Duodenal mucosa (tissue), 2 donors: ENCODE data around the gene SF3A1.

Experiments used
- H3K27ac ChIP-seq: one replicate; pipeline ENCODE4 v1.7.0; 2013; ENCODE audit warnings: low read depth, low read length
- H3K27me3 ChIP-seq, 2 donors: one replicate each; pipeline ENCODE4 v1.7.0; 2013; ENCODE audit warnings: low read length in 2 of 2, control low read depth in 1 of 2; ENCODE audit not compliant: insufficient read depth in 2 of 2, control insufficient read depth in 1 of 2
- H3K36me3 ChIP-seq, 2 donors: one replicate each; pipeline ENCODE4 v1.7.0; 2013; ENCODE audit warnings: low read length in 2 of 2, control low read depth in 1 of 2; ENCODE audit not compliant: insufficient read depth in 2 of 2, control insufficient read depth in 1 of 2
- H3K4me1 ChIP-seq, 2 donors: one replicate each; pipeline ENCODE4 v1.7.0; 2013; ENCODE audit warnings: low read length in 2 of 2, control low read depth in 1 of 2; ENCODE audit not compliant: insufficient read depth in 2 of 2, control insufficient read depth in 1 of 2
- H3K4me3 ChIP-seq, 2 donors: one replicate each; pipeline ENCODE4 v1.7.0; 2013; ENCODE audit warnings: low read length in 2 of 2, low read depth in 1 of 2
- H3K9ac ChIP-seq, 2 donors: one replicate each; pipeline ENCODE4 v1.7.0; 2013; ENCODE audit warnings: low read length in 2 of 2, low read depth in 1 of 2
- H3K9me3 ChIP-seq, 2 donors: one replicate each; pipeline ENCODE4 v1.7.0; 2013; ENCODE audit warnings: low read length in 2 of 2, control low read depth in 1 of 2; ENCODE audit not compliant: control insufficient read depth in 1 of 2

The SF3A1 gene

DNA sequence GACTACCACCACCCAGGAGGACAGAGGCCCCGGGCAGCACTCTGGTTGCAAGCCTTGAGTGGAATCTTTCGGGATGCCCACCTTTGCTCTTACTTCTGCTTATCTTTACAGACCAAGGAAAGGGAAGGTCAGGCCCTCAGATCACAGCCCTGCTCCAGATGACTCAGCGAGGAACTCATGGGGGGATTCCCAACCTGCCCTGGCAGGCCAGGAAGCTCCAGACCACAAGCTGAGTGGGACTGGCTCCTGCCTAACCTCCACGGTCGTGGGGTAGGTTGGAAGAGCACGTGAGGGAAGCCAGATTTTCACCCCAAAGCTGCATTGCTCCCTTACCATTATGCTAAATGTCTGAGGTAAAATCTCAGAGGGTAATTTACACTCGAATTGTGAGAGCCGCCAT, 41.8 kb downstream of the SF3A1 start:
- Histone ChIP-seq H3K27ac (no peak overlapping the region), H3K4me1 (peaks cover 44 to 63% of the 10 kb centered on the region in 2 donors), H3K9ac (no peak overlapping the region), H3K4me3 (no peak overlapping the region), H3K27me3 (no peaks in the 10 kb centered on the region), H3K9me3 (no peaks in the 10 kb centered on the region), H3K36me3 (peaks cover 6 to 20% of the 10 kb centered on the region in 2 donors)

DNA sequence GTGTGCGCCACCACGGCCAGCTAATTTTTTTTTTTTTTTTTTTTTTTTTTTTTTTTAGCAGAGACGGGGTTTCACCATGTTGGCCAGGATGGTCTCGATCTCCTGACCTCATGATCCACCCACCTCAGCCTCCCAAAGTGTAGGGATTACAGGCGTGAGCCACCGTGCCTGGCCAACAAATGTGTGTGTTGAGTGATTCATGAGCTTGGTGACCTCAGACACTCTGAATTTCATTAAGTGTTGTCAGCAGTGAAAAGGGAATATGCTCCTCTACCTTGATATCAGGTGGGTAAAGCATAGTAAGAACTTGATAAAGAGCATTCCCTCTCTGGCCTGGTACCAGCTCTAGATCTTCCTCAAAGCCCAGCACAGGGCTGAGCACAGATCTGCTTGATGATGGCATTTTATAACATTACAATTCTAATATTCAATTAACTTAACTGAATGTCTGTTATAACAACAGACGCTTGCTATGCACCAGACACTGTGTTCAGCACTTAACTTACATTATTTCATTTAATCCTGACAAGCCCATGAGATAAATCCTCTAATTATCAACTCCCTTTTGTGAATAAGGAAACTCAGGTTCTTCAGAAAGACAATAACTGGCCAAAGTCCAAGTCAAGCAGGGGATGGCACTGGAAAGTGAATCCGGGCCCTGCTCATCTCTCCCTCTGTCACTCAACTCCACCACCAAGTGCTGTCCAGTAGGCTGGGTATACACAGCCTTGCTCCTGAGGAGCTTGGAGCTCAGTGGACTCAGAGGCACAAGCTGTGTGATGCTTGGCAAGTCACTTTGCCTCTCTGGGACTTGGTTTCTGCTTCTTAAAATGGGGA, 42.9 kb downstream of the SF3A1 start:
- H3K4me1 ChIP-seq = peaks cover 51 to 63% of the 10 kb centered on the region in 2 donors
- H3K4me3 ChIP-seq = no peak overlapping the region
- no peak overlapping the region for H3K27ac ChIP-seq
- no peaks in the 10 kb centered on the region for H3K27me3 ChIP-seq
- H3K9ac ChIP-seq = no peak overlapping the region
- H3K9me3 ChIP-seq = no peaks in the 10 kb centered on the region
- peaks cover 0 to 8% of the 10 kb centered on the region in 2 donors for H3K36me3 ChIP-seq

DNA sequence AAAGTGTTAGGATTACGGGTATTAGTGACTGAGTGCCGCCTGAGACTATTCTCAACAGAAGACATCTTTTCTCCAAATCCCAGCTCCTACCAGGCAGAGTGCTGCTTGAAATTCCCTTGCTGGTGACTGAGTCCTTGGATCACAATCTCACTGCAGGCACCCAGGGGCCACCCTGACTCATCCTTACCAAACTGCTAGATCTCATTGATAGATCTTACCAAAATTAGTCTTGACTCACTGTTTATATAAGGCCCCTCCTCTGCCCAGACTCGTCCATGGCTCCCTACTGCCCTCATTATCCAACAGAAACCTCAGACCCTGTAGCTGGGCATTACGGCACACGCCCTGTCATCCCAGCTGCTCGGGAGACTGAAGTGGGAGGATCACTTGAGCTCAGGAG, 44.6 kb downstream of the SF3A1 start:
- H3K36me3 ChIP-seq = no peaks in the 10 kb centered on the region
- no peaks in the 10 kb centered on the region for H3K9me3 ChIP-seq
- no peak overlapping the region for H3K4me3 ChIP-seq
- H3K27ac ChIP-seq = peak overlapping the region; percentile 1
- H3K27me3 ChIP-seq = no peaks in the 10 kb centered on the region
- H3K9ac ChIP-seq = no peak overlapping the region
- peaks cover 57 to 77% of the 10 kb centered on the region in 2 donors for H3K4me1 ChIP-seq

DNA sequence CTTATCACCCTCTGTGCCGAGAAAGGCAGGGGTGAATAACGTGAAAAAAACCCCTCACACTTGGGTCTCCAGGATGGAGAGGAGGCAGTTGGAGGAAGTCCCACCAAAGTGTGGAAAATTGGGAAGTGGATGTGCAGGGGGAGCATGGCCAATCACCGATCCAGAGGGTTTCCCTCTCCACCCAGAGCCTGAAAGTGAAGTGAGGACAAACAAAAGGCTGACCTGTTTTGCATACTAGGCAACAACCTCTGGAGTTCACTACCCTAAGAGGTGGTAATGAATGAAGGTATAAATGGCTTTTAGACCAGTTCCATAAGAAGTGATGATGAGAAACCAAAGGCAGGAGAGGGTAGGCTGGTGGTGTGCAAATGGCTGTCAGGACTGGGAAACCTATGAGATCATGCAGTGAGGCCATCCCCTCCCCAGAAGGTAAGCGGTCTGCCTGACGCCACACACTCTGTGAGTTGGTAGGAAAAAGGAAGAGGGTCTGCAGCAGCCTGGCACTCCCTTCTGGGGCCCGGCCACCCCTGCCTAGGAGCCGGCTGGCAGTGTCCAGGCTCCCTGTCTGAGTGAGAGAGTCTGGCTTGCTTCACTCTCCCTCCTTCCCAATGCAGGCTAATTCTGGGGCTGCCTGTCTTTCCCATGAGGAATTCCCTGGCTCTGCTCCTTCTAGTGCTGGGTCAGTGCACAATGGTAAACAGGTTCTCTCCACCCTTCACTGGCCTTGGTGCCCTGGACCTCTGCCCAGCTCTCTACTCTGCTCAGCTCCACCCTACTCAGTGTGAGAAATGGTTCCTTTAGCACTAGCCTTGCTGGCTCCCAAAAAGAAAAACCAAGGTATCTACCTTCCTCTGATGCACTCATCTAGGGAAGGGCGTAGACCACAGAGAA, 45.6 kb downstream of the SF3A1 start:
- no peak overlapping the region for H3K4me3 ChIP-seq
- H3K9me3 ChIP-seq = no peaks in the 10 kb centered on the region
- peak overlapping the region in 1 of 2 donors; percentile 0 for H3K9ac ChIP-seq
- no peaks in the 10 kb centered on the region for H3K36me3 ChIP-seq
- H3K27ac ChIP-seq = peak overlapping the region; percentile 10
- no peaks in the 10 kb centered on the region for H3K27me3 ChIP-seq
- peaks cover 66 to 82% of the 10 kb centered on the region in 2 donors for H3K4me1 ChIP-seq

DNA sequence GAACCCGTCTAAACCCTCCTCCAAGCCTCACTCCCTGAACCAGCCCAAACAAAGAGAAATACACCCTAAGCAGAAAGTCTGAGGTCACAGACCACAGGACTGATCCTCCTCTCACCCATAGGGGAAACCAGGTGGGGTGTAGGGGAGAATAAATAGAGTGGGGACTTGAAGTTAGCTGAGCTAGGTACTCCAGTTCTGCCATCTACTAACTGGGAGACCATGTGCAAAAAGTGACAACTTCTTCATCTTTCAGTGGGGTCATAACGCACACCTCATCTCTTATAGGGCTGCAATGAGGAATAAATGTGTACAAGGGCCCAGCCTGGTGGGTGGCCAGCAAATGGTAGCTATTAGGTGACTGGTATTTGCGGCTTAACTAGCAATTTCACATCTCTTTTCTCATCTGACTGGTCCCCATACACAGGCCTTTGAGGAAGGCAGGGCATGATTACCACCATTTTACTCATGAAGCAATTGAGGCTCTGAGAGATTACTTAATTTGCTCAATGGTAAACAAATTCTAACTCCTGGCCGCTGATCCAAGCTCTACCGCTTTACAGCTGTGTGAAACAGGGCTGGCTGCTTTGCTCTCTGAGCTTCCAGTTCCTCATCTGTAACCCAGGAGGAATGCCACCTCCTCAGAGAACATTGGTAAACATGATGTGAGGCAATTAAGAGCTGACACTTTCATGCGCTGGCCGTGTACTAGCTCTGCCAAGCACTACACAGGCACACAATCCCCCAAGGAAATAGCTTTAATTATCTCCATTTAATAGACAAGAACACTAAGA, 46.5 kb downstream of the SF3A1 start:
- H3K4me3 ChIP-seq = peak overlapping the region in 1 of 2 donors; percentile 9
- no peaks in the 10 kb centered on the region for H3K36me3 ChIP-seq
- H3K9ac ChIP-seq = peak overlapping the region; percentile 0 to 10
- H3K4me1 ChIP-seq = peaks cover 76 to 85% of the 10 kb centered on the region in 2 donors
- peak overlapping the region; percentile 43 for H3K27ac ChIP-seq
- H3K27me3 ChIP-seq = no peaks in the 10 kb centered on the region
- no peaks in the 10 kb centered on the region for H3K9me3 ChIP-seq

DNA sequence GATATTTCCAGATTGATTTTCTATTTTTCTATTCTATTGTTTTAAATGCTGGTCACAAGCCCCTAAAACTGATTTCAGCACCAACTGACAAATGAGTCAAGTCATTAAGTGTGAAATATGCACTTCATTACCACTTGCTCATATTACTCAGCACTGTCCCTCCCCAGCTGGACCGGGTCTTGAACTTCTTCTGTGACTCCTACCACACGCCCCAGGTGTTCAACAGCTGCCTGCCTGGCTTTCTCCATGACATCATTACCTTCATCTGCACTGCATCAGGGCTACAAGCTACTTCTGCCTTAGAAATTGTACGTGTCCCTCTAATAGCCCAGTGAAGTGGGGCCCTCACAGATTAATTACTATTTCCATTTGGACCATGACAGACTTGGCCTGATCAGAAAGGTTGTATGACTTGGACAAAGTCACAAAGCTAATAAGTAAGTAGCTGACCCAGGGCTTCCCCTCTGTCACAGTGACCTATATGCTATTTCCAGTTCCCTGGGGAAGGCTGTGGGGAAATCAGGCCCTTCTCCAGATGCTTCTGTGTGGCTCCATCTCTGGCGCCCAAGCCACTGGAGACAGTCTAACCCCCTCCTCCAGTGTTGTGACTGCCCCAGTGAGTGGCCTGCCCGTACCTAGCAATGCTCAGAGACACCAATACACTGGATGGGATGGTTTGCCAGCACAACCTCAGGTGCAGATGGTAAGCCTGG, 48.0 kb downstream of the SF3A1 start:
- peaks cover 0 to 6% of the 10 kb centered on the region in 2 donors for H3K36me3 ChIP-seq
- H3K9ac ChIP-seq = peak overlapping the region in 1 of 2 donors; percentile 15
- no peak overlapping the region for H3K4me3 ChIP-seq
- no peaks in the 10 kb centered on the region for H3K27me3 ChIP-seq
- H3K27ac ChIP-seq = no peak overlapping the region
- no peaks in the 10 kb centered on the region for H3K9me3 ChIP-seq
- peaks cover 85 to 89% of the 10 kb centered on the region in 2 donors for H3K4me1 ChIP-seq

DNA sequence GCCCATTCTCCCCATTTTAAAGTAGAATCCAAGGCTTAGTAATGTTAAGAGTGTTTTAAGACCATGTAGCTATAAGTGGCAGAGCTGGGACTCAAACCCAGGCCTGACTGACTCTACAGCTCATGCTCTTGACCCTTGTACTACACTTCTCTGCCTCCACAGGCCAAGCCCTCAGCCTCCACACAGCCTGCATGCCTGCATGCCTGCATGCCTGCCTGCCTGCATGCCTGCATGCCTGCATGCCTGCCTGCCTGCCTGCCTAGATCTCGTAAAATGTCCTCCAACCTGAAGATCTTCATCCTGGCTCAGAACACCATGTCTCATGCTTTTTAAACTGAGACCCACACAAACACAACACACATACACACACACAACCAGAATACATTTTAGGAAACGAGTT, 48.6 kb downstream of the SF3A1 start:
- H3K4me3 ChIP-seq = no peak overlapping the region
- no peaks in the 10 kb centered on the region for H3K9me3 ChIP-seq
- no peaks in the 10 kb centered on the region for H3K27me3 ChIP-seq
- no peak overlapping the region for H3K27ac ChIP-seq
- H3K9ac ChIP-seq = no peak overlapping the region
- H3K4me1 ChIP-seq = peaks cover 90 to 92% of the 10 kb centered on the region in 2 donors
- peaks cover 0 to 11% of the 10 kb centered on the region in 2 donors for H3K36me3 ChIP-seq

DNA sequence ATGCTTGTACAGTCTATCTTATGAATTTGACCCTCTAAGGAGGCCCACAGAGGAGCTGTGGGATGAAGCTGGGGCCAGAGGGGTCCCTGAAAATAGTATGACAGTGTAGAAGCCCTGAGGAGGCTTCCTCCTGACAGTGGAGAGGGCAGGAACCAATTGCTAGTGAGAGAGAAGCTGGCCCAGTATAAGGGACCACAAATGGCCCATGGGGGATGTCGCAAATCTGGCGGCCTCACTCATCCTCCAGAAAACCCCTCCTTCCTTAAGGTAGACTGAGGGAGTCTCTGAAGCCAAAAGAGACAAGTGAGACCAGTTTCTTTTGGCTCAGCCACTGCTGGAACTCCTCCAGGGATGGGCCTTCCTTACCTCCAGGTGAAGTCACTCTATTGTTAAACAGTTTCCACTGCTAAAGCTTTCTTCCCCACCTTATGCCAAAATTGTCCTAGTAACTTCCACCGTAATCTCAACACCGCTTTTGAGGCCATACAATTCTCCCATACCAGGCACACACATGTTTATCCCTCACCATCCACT, 49.6 kb downstream of the SF3A1 start:
- peaks cover 89 to 94% of the 10 kb centered on the region in 2 donors for H3K4me1 ChIP-seq
- no peak overlapping the region for H3K4me3 ChIP-seq
- H3K9me3 ChIP-seq = no peaks in the 10 kb centered on the region
- no peaks in the 10 kb centered on the region for H3K27me3 ChIP-seq
- no peak overlapping the region for H3K27ac ChIP-seq
- H3K9ac ChIP-seq = peak overlapping the region in 1 of 2 donors; percentile 13
- peaks cover 0 to 11% of the 10 kb centered on the region in 2 donors for H3K36me3 ChIP-seq

DNA sequence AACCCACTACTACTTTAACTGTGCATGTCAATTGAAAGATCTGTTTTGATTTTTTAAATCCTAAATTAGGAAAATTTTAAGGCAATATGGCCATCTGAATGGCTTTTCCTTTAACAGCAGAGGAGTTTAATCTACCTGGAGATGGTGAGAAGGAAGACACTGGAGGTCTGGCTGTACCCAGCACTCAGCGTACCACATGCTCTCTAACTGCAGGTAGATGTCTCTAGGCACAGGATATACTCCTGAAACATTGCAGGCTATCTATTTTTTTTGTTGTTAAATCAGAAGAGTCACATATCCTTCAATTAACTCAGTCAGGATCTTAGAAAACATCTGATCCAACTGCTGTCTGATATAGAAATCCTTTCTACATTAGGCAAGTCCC, 50.1 kb downstream of the SF3A1 start:
- Histone ChIP-seq H3K9me3 (no peaks in the 10 kb centered on the region), H3K27me3 (no peaks in the 10 kb centered on the region), H3K4me1 (peaks cover 89 to 94% of the 10 kb centered on the region in 2 donors), H3K9ac (peak overlapping the region; percentile 13 to 18), H3K4me3 (peak overlapping the region in 1 of 2 donors; percentile 37), H3K27ac (no peak overlapping the region), H3K36me3 (peaks cover 0 to 11% of the 10 kb centered on the region in 2 donors)
